A172 (cell line): ENCODE data around the gene FCHO1. TPM values are rescaled to one million over a fixed set of nuclear protein-coding genes. Genes with fewer than 3 reads are reported as not detected.

Experiments used
- DNase-seq: peaks from one replicate; pipeline ENCODE4 v3.0.0-alpha.2; 2015; ENCODE audit warnings: low spot score
- total RNA-seq: library from RNA; depleted of rRNA; stranded (reverse); fragments of >200 nt; shearing (Covaris generic); gene quantifications from 2 replicates; pipeline ENCODE4 v1.2.3, GENCODE V29; 2014; rRNA removed

The FCHO1 gene, protein sequence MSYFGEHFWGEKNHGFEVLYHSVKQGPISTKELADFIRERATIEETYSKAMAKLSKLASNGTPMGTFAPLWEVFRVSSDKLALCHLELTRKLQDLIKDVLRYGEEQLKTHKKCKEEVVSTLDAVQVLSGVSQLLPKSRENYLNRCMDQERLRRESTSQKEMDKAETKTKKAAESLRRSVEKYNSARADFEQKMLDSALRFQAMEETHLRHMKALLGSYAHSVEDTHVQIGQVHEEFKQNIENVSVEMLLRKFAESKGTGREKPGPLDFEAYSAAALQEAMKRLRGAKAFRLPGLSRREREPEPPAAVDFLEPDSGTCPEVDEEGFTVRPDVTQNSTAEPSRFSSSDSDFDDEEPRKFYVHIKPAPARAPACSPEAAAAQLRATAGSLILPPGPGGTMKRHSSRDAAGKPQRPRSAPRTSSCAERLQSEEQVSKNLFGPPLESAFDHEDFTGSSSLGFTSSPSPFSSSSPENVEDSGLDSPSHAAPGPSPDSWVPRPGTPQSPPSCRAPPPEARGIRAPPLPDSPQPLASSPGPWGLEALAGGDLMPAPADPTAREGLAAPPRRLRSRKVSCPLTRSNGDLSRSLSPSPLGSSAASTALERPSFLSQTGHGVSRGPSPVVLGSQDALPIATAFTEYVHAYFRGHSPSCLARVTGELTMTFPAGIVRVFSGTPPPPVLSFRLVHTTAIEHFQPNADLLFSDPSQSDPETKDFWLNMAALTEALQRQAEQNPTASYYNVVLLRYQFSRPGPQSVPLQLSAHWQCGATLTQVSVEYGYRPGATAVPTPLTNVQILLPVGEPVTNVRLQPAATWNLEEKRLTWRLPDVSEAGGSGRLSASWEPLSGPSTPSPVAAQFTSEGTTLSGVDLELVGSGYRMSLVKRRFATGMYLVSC
- total RNA-seq: 0.67 and 2.1 TPM in 2 replicates

DNA sequence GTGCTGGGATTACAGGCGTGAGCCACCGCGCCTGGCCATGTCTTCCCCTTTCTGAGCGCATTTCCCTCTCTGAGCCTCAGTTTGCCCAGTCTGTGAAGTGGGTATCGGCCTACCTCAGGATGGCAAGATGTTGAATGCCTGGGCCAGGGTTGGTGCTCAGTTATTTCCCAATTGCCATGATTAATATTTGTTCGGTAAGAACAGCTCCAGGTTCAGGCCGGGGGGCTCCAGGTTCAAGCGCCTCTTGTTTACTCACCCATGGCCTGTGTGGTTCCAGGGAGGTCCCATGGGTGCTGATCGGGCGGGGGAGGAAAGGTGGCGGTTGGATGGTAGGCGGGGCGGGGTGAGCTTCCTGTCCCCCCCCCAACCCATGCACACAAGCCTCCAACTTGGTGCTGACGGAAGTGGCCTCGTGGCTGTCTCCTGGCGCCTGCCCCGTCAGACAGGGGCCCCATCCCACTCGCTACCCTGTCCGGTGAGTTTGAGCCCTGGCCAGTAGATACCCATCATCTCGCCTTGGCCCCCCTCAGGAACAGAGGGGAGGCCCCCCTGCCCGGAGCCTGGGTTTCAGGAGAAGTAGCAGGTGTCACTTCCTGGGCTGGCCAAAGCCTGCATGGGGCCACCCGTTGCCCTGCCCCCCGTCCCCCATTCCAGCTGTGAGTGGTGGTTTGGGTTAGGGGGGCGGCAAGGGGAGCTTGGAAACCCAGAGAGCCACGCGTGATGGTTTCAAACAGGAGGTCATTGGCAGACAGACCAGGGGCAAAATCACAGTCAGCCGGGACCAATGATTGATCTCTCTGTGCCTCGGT is at the start of gene FCHO1:
Gene FCHO1 (plus strand): TSS at position 375 of the 809 bp plus-strand sequence. CDS start 3,688 bp downstream, outside the sequence.
- DNase-seq: no peak

DNA sequence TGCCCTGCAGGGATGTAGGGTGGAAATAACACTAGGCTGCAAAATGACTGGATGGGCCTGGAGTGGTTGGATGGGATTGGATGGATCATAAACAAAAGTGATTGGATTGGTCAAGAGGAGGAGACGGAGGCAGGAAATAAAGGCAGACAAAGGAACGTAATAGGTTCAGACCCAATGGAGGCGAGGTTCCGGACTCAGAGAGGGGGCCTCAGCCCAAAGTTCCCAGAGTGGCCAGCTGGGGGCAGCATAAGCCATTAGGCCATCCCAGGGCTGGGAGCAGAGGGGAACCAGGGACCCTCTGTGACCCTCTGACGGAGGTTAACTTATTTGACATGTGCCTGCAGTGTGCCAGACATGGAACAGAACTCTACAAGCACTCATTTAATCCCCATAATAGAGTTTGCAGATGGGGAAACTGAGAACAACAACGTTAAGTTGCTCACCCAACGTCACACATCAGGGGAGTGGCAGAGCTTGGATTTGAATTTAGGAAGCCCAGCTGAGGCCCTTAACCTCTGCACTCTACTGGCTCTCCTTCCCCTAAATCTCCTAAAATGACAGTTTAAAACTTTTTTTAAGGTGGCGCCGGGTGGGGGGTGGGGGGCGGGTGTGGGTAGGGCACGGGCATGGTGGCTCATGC is 47.3 kb upstream of the FCHO1 start:
- no peak for DNase-seq

DNA sequence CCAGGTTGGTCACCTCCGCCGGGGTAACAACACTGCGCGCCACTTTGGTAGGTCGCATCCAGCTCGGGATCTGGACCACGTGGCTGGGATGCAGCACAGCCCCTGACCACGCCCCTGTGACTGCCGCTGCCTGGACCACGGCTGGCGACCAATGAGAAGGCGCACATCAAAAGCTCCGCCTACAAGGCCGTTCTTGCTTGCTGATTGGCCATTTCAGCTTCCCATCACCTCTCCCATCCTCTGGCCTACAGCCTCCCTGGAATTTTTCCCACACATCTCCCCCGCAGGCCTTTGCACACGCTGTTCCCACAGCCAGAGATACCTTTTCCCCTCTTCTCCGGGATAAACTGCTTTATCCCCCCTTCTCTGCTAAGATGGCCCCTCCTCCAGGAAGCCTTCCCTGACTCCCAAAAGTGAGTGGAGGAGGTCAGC is 44.5 kb upstream of the FCHO1 start:
- DNase-seq: peak; percentile 37

DNA sequence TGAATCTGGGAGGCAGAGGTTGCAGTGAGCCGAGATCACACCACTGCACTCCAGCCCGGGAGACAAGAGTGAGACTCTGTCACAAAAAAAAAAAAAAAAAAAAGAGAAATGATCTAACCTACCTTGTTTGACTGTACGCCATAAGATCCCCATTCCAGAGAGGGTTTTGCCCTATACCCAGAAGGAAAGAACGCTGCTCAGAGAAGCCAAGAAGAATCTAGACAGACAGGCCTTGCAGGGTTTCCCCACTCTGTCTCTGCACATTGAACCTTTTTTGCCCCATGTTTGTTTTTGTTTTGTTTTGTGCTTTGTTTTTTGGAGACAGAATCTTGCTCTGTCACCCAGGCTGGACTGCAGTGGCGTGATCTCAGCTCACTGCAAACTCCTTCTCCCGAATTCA is 39.4 kb upstream of the FCHO1 start:
- no peak for DNase-seq

DNA sequence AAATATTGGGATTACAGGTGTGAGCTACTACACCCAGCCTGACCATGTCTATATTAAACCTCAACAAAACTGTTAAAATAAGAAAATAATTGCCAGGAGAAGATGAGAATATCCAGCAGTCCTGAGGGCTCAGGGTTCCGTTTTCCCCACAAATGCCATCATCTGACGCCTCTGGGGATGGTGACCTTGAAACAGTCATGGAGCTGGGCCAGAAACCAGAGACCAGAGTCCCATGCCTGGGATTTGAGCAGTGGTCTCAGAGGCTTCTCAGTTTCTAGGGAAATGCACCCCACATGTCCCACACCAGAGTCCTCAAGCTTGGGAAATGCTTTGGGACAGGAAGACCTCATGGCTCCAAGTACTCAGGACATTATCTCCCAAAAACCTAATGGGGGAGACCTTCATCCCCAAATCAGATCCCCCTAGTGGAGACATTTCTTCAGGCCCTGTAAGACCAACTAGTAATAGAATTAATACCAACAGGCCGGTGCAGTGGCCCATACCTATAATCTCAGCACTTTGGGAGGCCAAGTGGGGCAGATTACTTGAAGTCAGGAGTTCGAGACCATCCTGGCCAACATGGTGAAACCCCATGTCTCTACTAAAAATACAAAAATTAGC is 34.9 kb upstream of the FCHO1 start:
- DNase-seq: no peak

DNA sequence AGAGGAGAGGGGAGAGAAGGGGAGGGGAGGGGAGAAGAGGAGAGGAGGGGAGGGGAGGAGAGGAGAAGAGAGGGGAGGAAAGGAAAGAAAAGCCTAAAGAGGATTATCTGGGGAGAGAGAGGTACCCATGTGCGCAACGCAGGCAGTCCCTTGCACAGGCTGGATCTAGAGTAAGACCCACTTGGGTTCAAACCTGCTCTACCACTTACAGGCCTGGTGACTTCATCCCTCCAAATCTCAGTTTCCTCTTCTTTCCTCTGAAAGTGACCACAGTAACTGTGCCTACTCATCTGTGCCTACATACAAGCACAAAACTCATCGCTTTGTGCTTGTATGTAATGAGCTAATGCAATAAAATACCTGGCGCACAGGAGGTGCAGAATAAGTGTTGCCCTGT is 32.7 kb upstream of the FCHO1 start:
- no peak for DNase-seq

DNA sequence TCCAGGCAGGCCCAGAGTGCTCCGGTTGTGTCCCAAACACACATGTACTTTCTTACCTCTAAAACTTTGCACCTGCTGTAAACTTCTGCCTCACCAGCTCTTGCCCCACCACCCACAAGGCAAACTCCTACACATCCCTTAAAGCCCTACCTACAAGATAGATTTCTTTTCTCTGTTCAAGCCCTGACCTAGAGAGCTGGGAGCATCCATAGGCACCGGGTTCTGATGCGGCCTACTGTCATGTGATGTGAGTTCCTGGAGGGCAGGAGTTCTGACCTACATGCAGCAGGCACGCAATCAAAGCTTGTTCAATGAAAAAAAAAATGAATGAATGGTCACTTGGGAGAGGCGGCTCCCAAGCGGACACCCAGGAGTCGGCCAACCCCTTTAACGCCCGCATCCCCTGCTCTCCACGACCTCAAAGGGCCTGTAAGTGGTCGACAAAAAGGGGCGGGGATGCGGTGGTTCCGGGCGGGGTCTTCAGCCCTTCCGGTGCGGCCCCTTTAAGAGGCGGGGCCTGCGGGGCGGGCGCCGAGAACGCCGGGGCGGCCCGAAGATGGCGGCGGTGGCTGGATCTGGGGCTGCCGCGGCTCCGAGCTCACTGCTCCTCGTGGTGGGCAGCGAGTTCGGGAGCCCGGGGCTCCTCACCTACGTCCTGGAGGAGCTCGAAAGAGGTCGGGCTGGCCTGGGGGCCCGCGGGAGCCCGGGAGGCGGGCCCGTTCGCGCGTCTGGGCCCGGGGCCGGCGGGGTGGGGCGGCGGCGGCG is 32.1 kb upstream of the FCHO1 start, which contains the start of gene MAP1S:
Gene MAP1S (plus strand): TSS at position 534 of the 765 bp plus-strand sequence. CDS start 23 bp downstream, at position 557.
- peak; percentile 30 for DNase-seq

DNA sequence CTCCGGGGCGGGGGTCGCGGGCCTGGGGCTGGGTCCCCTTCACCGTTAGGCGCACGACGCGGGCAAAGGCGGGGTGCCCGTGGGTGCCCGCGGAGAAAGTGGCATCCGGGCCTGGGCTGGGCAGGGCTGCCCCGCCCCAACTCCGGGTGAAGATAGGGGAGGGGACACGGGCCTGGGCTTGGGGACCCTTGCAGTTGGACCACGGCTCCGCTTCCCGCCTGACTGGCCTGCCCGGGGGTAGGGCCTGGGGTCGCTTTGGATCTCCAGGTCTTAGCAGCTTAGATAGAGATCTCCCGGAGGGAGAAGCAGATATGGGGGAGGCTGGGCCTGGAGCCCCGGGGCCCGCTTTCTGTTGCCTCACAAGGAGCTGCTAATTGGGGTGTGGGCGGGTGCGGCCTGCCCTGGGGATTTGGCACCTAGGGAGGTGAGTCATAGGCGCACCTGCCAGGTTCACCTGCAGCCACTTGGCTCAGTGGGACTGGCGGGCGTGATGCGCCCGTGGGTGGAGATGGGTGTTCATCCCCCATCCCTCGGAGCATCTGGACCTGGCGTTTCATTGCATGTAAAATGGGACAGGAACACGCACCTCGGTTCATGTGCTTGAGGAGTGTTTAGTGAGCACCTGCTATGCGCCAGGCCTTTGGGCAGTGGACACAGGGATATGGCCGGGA is 31.4 kb upstream of the FCHO1 start:
- no peak for DNase-seq

DNA sequence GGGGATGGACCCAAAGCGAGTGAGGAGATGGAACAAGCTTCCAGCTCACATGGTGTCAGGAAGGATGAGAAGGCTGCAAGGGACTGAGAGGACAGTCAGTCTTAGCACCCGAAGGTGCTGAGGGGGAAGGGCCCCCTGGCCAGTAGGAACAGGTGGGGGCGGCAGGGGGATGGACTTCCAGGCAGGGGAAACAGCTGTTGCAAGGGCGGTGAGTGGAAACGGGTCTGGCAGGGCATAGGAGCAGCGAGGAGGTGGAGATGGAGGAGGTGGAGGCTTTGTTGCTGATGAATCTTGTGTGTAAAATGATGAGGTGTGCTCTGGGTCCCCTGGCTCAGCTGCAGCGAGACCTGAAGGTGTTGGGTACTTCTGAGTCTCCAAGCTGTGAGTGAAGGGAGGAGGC is 30.8 kb upstream of the FCHO1 start:
- no peak for DNase-seq

DNA sequence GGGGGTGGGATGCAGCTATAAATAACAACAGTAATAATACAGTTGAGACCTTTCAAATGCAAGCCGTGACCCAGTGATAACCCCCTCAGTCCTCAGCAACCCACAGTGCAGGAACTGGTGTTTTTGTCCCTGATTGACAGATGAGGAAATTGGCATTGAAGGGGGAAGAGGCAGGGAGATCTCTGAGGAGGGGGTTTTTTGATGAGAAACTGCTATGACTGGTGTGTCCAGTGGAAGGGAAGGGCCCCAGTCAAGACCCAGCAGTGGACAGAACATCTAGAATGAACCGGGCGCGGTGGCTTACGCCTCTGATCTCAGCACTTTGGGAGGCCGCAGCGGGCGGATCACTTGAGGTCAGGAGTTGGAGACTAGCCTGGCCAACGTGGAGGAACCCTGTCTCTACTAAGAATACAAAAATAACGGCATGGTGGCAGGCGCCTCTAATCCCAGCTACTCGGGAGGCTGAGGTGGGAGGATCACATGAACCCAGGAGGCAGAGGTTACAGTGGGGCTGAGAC is 30.1 kb upstream of the FCHO1 start:
- no peak for DNase-seq

DNA sequence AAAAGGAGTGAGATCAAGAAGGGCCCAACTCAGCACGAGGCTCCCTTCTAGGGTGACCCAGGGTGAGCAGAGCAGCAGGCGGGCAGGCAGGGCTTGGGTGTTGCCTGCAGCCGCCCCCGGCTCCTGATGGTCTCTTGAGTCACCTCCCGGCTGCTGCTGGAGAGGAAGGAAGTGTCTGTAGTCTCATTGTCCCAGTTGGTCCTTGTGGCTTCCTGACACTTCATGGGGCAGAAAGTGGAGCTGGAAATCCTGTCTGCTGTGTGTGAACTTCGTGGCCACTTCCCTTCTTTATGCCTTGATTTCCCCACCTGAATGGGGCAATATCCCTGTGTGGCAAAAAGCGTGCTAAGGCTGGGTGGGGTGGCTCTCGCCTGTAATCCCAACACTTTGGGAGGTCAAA is 29.5 kb upstream of the FCHO1 start:
- DNase-seq: peak; percentile 64

DNA sequence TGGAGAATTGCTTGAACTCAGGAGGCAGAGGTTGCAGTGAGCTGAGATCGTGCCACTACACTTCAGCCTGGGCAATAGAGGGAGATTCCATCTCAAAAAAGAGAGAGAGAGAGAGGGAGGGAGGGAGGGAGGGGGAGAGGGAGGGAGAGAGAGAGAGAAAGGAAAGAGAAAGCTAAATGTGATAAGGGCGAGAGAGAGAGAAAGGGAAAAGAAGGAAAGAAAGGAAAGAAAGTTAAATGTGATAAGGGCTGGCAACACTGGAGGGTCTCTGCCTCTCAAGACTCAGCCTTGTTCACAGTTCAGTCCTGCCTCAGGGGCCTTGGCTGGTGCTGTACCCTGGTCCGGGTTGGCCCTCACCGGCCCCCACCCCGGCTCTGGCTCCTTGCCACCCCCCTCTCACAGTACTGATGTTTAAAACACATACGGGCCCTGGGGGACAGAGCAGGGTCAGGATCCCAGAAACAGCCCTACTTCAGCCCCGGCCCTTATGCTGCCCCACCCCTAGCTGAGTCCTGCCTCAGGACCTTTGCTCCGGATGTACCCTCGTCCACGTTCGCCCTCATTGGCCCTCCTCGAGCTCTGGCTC is 28.5 kb upstream of the FCHO1 start:
- no peak for DNase-seq

DNA sequence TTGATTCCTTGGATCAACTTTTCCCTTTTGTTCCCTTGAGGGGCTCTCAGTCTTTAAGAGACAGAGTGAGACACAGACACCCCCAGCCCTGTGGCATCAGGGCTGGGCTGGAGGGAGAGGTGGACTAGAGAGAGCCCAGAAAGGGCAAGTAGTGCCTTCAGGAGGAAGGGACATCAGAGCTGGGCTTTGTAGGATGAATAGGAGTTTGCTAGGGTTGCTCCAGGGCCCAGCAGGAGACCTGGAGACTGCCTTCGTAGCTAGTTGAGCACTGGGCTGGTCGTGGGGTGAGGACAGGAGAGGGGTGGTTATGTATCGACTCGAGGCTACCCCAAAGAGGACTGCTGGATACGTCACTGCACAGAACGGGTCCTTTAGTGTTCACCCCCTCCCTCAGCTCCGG is 26.6 kb upstream of the FCHO1 start:
- no peak for DNase-seq

DNA sequence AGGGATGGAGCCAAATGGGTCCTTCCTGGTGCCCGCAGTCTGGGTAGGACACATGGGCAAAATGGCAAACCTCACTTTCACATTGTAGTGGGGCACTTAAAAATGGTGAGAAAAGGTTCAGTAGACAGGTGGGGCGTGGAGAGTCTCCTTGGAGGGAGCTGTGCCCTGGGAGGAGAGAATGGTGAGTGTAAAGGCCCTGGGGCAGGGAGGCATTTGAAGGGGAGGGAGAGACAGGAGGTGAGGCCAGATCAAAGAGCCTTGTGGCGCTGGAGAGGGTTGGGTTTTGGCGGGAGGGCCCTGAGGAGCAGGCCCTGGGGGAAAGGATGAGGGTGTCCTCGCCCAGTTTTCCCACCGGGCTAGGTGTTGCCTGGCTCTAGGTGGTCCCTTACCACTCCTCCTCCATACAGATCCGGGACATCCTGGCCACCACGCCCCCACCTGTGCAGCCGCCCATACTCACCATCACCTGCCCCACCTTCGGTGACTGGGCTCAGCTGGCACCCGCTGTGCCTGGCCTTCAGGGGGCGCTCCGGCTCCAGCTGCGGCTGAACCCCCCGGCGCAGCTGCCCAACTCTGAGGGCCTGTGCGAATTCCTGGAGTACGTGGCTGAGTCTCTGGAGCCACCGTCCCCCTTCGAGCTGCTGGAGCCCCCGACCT is 25.7 kb upstream of the FCHO1 start:
- DNase-seq: no peak

DNA sequence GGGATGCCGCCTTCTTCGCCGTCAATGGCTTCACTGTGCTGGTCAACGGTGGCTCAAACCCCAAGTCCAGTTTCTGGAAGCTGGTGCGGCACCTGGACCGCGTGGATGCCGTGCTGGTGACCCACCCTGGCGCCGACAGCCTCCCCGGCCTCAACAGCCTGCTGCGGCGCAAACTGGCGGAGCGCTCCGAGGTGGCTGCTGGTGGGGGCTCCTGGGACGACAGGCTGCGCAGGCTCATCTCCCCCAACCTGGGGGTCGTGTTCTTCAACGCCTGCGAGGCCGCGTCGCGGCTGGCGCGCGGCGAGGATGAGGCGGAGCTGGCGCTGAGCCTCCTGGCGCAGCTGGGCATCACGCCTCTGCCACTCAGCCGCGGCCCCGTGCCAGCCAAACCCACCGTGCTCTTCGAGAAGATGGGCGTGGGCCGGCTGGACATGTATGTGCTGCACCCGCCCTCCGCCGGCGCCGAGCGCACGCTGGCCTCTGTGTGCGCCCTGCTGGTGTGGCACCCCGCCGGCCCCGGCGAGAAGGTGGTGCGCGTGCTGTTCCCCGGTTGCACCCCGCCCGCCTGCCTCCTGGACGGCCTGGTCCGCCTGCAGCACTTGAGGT is 25.0 kb upstream of the FCHO1 start:
- DNase-seq: no peak

DNA sequence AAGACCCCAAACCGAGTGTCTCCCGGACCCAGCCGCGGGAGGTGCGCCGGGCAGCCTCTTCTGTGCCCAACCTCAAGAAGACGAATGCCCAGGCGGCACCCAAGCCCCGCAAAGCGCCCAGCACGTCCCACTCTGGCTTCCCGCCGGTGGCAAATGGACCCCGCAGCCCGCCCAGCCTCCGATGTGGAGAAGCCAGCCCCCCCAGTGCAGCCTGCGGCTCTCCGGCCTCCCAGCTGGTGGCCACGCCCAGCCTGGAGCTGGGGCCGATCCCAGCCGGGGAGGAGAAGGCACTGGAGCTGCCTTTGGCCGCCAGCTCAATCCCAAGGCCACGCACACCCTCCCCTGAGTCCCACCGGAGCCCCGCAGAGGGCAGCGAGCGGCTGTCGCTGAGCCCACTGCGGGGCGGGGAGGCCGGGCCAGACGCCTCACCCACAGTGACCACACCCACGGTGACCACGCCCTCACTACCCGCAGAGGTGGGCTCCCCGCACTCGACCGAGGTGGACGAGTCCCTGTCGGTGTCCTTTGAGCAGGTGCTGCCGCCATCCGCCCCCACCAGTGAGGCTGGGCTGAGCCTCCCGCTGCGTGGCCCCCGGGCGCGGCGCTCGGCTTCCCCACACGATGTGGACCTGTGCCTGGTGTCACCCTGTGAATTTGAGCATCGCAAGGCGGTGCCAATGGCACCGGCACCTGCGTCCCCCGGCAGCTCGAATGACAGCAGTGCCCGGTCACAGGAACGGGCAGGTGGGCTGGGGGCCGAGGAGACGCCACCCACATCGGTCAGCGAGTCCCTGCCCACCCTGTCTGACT is 24.1 kb upstream of the FCHO1 start:
- DNase-seq: no peak

DNA sequence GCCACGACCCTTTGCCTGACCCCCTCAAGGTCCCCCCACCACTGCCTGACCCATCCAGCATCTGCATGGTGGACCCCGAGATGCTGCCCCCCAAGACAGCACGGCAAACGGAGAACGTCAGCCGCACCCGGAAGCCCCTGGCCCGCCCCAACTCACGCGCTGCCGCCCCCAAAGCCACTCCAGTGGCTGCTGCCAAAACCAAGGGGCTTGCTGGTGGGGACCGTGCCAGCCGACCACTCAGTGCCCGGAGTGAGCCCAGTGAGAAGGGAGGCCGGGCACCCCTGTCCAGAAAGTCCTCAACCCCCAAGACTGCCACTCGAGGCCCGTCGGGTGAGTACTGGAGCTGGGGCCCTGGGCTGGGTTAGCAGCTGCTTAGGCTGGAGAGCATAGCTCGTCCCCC is 23.4 kb upstream of the FCHO1 start:
- no peak for DNase-seq
